ENCODE results near the gene SH3BP5L. TPM values are rescaled to one million over a fixed set of nuclear protein-coding genes. Genes with fewer than 3 reads are reported as not detected.

Gene SH3BP5L
- total and polyA plus RNA-seq, 10 of the 15 experiments (the other 5 are each of a cell fraction or from before 2014, with no cell fraction given): 1.1 to 22.8 (median 10.9) TPM

DNA sequence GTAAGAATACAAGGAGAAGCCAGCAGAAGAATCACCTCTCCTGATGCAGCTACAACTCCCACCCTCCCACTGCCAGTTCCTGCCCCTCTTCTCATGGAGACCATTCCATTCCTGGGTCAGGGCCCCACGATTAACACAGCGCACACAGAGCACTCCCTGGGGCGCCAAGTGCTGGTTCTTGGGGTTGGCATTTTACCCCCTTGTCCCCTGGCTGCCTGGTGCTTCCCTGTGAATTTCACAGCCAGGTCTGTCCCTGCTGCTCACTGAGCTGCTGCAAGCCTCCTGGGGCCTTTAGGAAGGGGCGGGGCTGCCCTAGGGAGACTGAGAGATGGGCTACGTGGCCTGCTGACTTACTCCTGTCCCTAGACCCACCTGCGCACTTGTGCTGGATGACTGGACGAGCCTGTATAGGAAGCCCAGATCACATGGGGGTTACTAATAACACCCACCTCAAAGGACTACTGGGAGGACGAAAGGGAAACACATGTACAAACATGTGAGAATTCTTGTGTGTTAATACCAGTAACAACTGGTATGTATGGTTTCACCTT lies 17.1 kb upstream of the SH3BP5L start (continued):
- no peak for TF ChIP-seq HDAC2 (IDR thresholded peaks at IDR 0.05)
- TF ChIP-seq ELK1 (IDR thresholded peaks at IDR 0.05; ENCODE audit: low read depth, low read length): no peak
- TF ChIP-seq, protein P1, sequence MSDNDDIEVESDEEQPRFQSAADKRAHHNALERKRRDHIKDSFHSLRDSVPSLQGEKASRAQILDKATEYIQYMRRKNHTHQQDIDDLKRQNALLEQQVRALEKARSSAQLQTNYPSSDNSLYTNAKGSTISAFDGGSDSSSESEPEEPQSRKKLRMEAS (IDR thresholded peaks at IDR 0.05; ENCODE audit: low read depth, low read length): 0 out of 2 replicates have a peak, but pooled peaks have one; percentile 43
- TF ChIP-seq, protein P2, sequence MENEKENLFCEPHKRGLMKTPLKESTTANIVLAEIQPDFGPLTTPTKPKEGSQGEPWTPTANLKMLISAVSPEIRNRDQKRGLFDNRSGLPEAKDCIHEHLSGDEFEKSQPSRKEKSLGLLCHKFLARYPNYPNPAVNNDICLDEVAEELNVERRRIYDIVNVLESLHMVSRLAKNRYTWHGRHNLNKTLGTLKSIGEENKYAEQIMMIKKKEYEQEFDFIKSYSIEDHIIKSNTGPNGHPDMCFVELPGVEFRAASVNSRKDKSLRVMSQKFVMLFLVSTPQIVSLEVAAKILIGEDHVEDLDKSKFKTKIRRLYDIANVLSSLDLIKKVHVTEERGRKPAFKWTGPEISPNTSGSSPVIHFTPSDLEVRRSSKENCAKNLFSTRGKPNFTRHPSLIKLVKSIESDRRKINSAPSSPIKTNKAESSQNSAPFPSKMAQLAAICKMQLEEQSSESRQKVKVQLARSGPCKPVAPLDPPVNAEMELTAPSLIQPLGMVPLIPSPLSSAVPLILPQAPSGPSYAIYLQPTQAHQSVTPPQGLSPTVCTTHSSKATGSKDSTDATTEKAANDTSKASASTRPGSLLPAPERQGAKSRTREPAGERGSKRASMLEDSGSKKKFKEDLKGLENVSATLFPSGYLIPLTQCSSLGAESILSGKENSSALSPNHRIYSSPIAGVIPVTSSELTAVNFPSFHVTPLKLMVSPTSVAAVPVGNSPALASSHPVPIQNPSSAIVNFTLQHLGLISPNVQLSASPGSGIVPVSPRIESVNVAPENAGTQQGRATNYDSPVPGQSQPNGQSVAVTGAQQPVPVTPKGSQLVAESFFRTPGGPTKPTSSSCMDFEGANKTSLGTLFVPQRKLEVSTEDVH (IDR thresholded peaks at IDR 0.05; ENCODE audit: low read depth, partially characterized antibody): no peak
- TF ChIP-seq SIN3A (IDR thresholded peaks at IDR 0.05; ENCODE audit: low read depth, low read length): no peak
- TF ChIP-seq POLR2AphosphoS2 (IDR thresholded peaks at IDR 0.05; ENCODE audit: low read depth, low read length): no peak
- TF ChIP-seq GABPA (IDR thresholded peaks at IDR 0.05; ENCODE audit: low read depth): no peak
- TF ChIP-seq TCF7 (IDR thresholded peaks at IDR 0.05; ENCODE audit: borderline replicate concordance): no peak
- TF ChIP-seq, protein P3, sequence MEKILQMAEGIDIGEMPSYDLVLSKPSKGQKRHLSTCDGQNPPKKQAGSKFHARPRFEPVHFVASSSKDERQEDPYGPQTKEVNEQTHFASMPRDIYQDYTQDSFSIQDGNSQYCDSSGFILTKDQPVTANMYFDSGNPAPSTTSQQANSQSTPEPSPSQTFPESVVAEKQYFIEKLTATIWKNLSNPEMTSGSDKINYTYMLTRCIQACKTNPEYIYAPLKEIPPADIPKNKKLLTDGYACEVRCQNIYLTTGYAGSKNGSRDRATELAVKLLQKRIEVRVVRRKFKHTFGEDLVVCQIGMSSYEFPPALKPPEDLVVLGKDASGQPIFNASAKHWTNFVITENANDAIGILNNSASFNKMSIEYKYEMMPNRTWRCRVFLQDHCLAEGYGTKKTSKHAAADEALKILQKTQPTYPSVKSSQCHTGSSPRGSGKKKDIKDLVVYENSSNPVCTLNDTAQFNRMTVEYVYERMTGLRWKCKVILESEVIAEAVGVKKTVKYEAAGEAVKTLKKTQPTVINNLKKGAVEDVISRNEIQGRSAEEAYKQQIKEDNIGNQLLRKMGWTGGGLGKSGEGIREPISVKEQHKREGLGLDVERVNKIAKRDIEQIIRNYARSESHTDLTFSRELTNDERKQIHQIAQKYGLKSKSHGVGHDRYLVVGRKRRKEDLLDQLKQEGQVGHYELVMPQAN (conservative IDR thresholded peaks at IDR 0.05): no peak; the same call in 1 of the 2 replicates
- no peak for TF ChIP-seq TAF1 (IDR thresholded peaks at IDR 0.05; ENCODE audit: borderline replicate concordance, low read depth, low read length)
- TF ChIP-seq RCOR1 (conservative IDR thresholded peaks at IDR 0.05; ENCODE audit: low read depth, low read length): no peak
- peak; percentile 67 for TF ChIP-seq POLR2A (IDR thresholded peaks at IDR 0.05; ENCODE audit: low read depth, low read length)
- TF ChIP-seq CREM (IDR thresholded peaks at IDR 0.05; ENCODE audit: low read depth): peak; percentile 21; the same call in 1 of the 2 replicates
- no peak for TF ChIP-seq TBL1XR1 (IDR thresholded peaks at IDR 0.05; ENCODE audit: low read depth, low read length)
- peak; percentile 75; the same call in 1 of the 2 replicates for TF ChIP-seq MXI1 (IDR thresholded peaks at IDR 0.05; ENCODE audit: low read depth, low read length)
- 0 out of 2 replicates have a peak, but pooled peaks have one; percentile 26 for TF ChIP-seq JUNB (IDR thresholded peaks at IDR 0.05)
- no peak for TF ChIP-seq NFXL1 (IDR thresholded peaks at IDR 0.05; ENCODE audit: borderline replicate concordance)
- 0 out of 2 replicates have a peak, but pooled peaks have one; percentile 34 for TF ChIP-seq RUNX3 (IDR thresholded peaks at IDR 0.05; ENCODE audit: low read length)
- TF ChIP-seq, protein P4, sequence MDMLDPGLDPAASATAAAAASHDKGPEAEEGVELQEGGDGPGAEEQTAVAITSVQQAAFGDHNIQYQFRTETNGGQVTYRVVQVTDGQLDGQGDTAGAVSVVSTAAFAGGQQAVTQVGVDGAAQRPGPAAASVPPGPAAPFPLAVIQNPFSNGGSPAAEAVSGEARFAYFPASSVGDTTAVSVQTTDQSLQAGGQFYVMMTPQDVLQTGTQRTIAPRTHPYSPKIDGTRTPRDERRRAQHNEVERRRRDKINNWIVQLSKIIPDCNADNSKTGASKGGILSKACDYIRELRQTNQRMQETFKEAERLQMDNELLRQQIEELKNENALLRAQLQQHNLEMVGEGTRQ (IDR thresholded peaks at IDR 0.05; ENCODE audit: borderline replicate concordance, low read depth, low read length): peak; percentile 52; the same call in 1 of the 2 replicates
- TF ChIP-seq RB1 (IDR thresholded peaks at IDR 0.05; ENCODE audit: borderline replicate concordance): no peak
- TF ChIP-seq KAT2A (conservative IDR thresholded peaks at IDR 0.05; ENCODE audit: control insufficient read depth, low read depth, low read length): no peak
- no peak for TF ChIP-seq E4F1 (IDR thresholded peaks at IDR 0.05; ENCODE audit: borderline replicate concordance, partially characterized antibody)
